K562 treated with DMSO at 1 percent for 24 hours (cell line): Measurements from ENCODE around the gene GPR45. TPM values are rescaled to one million over a fixed set of nuclear protein-coding genes. Genes with fewer than 3 reads are reported as not detected.

Source experiments
- total RNA-seq: library from RNA; unstranded; fragments of 300-600 nt; gene quantifications from 2 replicates; pipeline ENCODE4 v1.2.3, GENCODE V29; 2022; ENCODE audit warnings: low read depth; ENCODE audit not compliant: insufficient read depth

Gene GPR45, protein sequence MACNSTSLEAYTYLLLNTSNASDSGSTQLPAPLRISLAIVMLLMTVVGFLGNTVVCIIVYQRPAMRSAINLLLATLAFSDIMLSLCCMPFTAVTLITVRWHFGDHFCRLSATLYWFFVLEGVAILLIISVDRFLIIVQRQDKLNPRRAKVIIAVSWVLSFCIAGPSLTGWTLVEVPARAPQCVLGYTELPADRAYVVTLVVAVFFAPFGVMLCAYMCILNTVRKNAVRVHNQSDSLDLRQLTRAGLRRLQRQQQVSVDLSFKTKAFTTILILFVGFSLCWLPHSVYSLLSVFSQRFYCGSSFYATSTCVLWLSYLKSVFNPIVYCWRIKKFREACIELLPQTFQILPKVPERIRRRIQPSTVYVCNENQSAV
- not detected in 2 replicates for total RNA-seq

GRCh38 chr2:105241443-105241842 lies at the start of gene GPR45:
GPR45 (plus strand) TSS chr2:105241743; CDS start chr2:105241859, 116 bp downstream.

Other genes starting within 250 kb of the GPR45 start
- gene MRPS9, start 203.7 kb upstream of the GPR45 start, total RNA-seq, result 26.2 and 28.2 TPM in 2 replicates
- gene TGFBRAP1, start 88.0 kb downstream of the GPR45 start, total RNA-seq, result 11.8 and 13.0 TPM in 2 replicates
- gene C2orf49, start 95.8 kb downstream of the GPR45 start, total RNA-seq, result 9.9 and 11.3 TPM in 2 replicates
- gene FHL2, start 157.3 kb downstream of the GPR45 start, total RNA-seq, result 29.4 and 30.2 TPM in 2 replicates